Immature natural killer cell (primary cell): ENCODE data around the gene SSH2. TPM values are rescaled to one million over a fixed set of nuclear protein-coding genes. Genes with fewer than 3 reads are reported as not detected.
A peak's percentile ranks its signal among the peaks of the same experiment; 100 is the strongest.

Source experiments
- DNase-seq, 3 donors: peaks; one replicate each; pipeline ENCODE4 v3.0.0; 2022; ENCODE audit warnings: mixed read lengths in 1 of 3
- H3K27ac Mint-ChIP-seq, 6 donors: one replicate each; pipeline ENCODE4 v1.8.0; 2020; ENCODE audit warnings: mixed read lengths in 6 of 6, mild to moderate bottlenecking in 5 of 6, inconsistent platforms in 4 of 6, moderate library complexity in 3 of 6
- H3K27me3 Mint-ChIP-seq, 3 donors: one replicate each; pipeline ENCODE4 v1.8.0; 2020 to 2021; ENCODE audit warnings: low read depth in 3 of 3, mild to moderate bottlenecking in 3 of 3, mixed read lengths in 3 of 3, moderate library complexity in 3 of 3, inconsistent platforms in 1 of 3
- H3K36me3 Mint-ChIP-seq, 3 donors: one replicate each; pipeline ENCODE4 v1.8.0; 2020; ENCODE audit warnings: mixed read lengths in 3 of 3, inconsistent platforms in 2 of 3, mild to moderate bottlenecking in 2 of 3
- H3K4me1 Mint-ChIP-seq, 2 donors: one replicate each; pipeline ENCODE4 v1.8.0; 2020; ENCODE audit warnings: inconsistent platforms in 2 of 2, mild to moderate bottlenecking in 2 of 2, mixed read lengths in 2 of 2, moderate library complexity in 1 of 2
- H3K4me3 Mint-ChIP-seq, 5 donors: one replicate each; pipeline ENCODE4 v1.8.0; 2020; ENCODE audit warnings: mild to moderate bottlenecking in 5 of 5, mixed read lengths in 5 of 5, inconsistent platforms in 3 of 5, moderate library complexity in 3 of 5
- H3K9me3 Mint-ChIP-seq, 6 donors: one replicate each; pipeline ENCODE4 v1.8.0; 2020; ENCODE audit warnings: mild to moderate bottlenecking in 6 of 6, mixed read lengths in 6 of 6, inconsistent platforms in 4 of 6, moderate library complexity in 3 of 6
- polyA plus RNA-seq, 3 donors: library from polyadenylated mRNA; unstranded; fragments of 300-500 nt; fragmentation: Illumina TruSeq; gene quantifications; one replicate each; pipeline ENCODE4 v1.2.3, GENCODE V29; 2021

Gene SSH2
- polyA plus RNA-seq, 3 donors from 2014 or later, result 24.2 to 61.5 (median 25.3) TPM

DNA sequence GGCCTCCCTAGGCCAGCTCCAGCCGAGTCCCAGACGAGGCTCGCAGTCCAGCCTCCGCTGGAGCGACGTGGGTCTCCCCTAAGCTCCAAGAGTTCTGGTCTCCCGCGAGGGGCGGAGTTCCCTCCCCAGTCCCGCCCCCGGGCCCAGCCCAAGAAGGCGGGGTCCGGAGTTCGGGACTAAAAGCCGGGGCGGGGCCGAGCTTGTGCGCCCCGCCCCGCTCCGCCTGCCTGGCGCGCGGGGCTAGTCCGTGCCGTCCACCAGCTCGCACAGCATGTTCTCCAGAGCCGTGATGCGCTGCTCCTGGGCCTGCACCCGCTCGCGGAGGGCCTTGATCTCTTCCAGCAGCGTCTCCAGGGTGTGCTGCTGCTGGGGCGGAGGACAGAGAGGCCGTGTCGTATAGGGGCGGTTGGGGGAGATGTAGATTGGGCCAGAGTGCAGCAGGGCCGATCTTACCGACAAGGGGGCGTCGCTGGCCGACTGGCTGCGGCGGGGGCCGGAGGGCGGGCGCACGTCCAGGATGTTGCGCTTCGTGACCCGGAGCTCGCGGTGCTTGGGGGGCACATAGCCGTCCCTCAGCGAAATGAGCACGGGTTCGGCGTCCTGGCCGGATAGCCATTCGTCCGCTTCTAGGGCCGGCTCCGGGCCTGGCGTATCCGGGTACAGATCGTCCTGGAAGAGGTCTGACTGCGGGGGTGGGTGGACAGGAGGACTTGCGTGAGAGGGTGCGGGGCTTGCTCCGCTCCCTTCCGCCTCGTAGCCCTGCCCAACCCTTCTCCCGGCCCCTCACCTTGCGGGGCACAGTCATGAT, 314.3 kb downstream of the SSH2 start:
- peak overlapping the region; percentile 90 to 96 (median 92) for H3K4me3 Mint-ChIP-seq
- H3K4me1 Mint-ChIP-seq, result peaks cover 41% of the 10 kb centered on the region in 2 donors
- peaks cover 3 to 6% (median 4%) of the 10 kb centered on the region in 3 donors for H3K27me3 Mint-ChIP-seq
- H3K27ac Mint-ChIP-seq, result peak overlapping the region; percentile 81 to 95 (median 92)
- H3K9me3 Mint-ChIP-seq, result no peaks in the 10 kb centered on the region
- H3K36me3 Mint-ChIP-seq, result no peaks in the 10 kb centered on the region
- DNase-seq, result peak; percentile 83 to 88 (median 86)

- Mint-ChIP-seq H3K4me1 (peaks cover 41 to 44% of the 10 kb centered on the region in 2 donors), H3K4me3 (peak overlapping the region; percentile 90 to 96 (median 92)), H3K36me3 (no peaks in the 10 kb centered on the region), H3K27ac (peak overlapping the region; percentile 81 to 95 (median 92)), H3K27me3 (peaks cover 3 to 6% (median 4%) of the 10 kb centered on the region in 3 donors), H3K9me3 (no peaks in the 10 kb centered on the region)
- DNase-seq, result peak; percentile 80 to 87 (median 86)
Measured at GRCh38 chr17:29615048-29615385, 315.0 kb downstream of the SSH2 start.

GRCh38 chr17:29614349-29615047, 315.5 kb downstream of the SSH2 start:
- peak overlapping the region; percentile 81 to 95 (median 92) for H3K27ac Mint-ChIP-seq
- H3K4me1 Mint-ChIP-seq, result peaks cover 45 to 46% of the 10 kb centered on the region in 2 donors
- H3K4me3 Mint-ChIP-seq, result peak overlapping the region; percentile 90 to 96 (median 92)
- peaks cover 2 to 6% (median 4%) of the 10 kb centered on the region in 3 donors for H3K27me3 Mint-ChIP-seq
- H3K36me3 Mint-ChIP-seq, result no peaks in the 10 kb centered on the region
- no peaks in the 10 kb centered on the region for H3K9me3 Mint-ChIP-seq
- no peak for DNase-seq

GRCh38 chr17:29613856-29614255, 316.2 kb downstream of the SSH2 start:
- no peak for DNase-seq
- Mint-ChIP-seq H3K9me3 (no peaks in the 10 kb centered on the region), H3K27ac (peak overlapping the region in 1 of 6 donors; percentile 40), H3K4me1 (peaks cover 50 to 52% of the 10 kb centered on the region in 2 donors), H3K4me3 (peak overlapping the region; percentile 74 to 93 (median 77)), H3K36me3 (no peaks in the 10 kb centered on the region), H3K27me3 (peaks cover 3 to 4% (median 4%) of the 10 kb centered on the region in 3 donors)

DNA sequence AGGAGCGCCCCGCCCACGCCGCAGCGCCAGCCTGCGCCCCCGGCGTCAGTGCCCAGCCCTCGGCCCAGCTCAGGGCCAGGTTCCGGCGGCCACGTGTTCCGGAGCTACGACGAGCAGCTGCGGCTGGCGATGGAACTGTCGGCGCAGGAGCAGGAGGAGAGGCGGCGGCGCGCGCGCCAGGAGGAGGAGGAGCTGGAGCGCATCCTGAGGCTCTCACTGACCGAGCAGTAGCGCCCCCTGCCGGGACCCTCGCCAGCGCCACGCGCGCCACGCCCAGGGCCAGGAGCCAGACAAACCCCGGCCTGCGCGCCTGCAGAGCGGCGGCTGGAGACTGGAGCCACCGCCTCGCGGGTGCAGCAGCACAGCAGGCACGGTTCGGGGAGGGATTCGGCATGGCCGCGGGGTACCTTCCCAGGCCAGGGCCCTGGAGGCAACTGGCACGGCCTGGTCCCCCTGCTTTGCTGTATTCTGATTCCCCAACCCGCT, 316.6 kb downstream of the SSH2 start:
- peak overlapping the region in 3 of 5 donors; percentile 49 to 77 (median 74) for H3K4me3 Mint-ChIP-seq
- peak overlapping the region in 1 of 6 donors; percentile 40 for H3K27ac Mint-ChIP-seq
- DNase-seq, result peak; percentile 85 to 88 (median 87)
- peaks cover 54 to 56% of the 10 kb centered on the region in 2 donors for H3K4me1 Mint-ChIP-seq
- peaks cover 3 to 5% (median 4%) of the 10 kb centered on the region in 3 donors for H3K27me3 Mint-ChIP-seq
- H3K36me3 Mint-ChIP-seq, result no peaks in the 10 kb centered on the region
- no peaks in the 10 kb centered on the region for H3K9me3 Mint-ChIP-seq

GRCh38 chr17:29612404-29613280, 317.4 kb downstream of the SSH2 start:
- Mint-ChIP-seq H3K9me3 (no peaks in the 10 kb centered on the region), H3K27me3 (peaks cover 3 to 5% (median 5%) of the 10 kb centered on the region in 3 donors), H3K4me1 (peaks cover 54 to 59% of the 10 kb centered on the region in 2 donors), H3K36me3 (no peaks in the 10 kb centered on the region), H3K27ac (no peak overlapping the region), H3K4me3 (peak overlapping the region in 2 of 5 donors; percentile 54 to 70)
- no peak for DNase-seq

- H3K27ac Mint-ChIP-seq, result no peak overlapping the region
- DNase-seq, result no peak
- H3K36me3 Mint-ChIP-seq, result no peaks in the 10 kb centered on the region
- H3K27me3 Mint-ChIP-seq, result peaks cover 1 to 5% (median 3%) of the 10 kb centered on the region in 3 donors
- H3K9me3 Mint-ChIP-seq, result no peaks in the 10 kb centered on the region
- peaks cover 48 to 53% of the 10 kb centered on the region in 2 donors for H3K4me1 Mint-ChIP-seq
- peak overlapping the region in 1 of 5 donors; percentile 7 for H3K4me3 Mint-ChIP-seq
Measured at GRCh38 chr17:29612094-29612403, 318.0 kb downstream of the SSH2 start.

GRCh38 chr17:29611351-29612093, 318.5 kb downstream of the SSH2 start:
- H3K4me3 Mint-ChIP-seq, result peak overlapping the region in 3 of 5 donors; percentile 7 to 21 (median 18)
- DNase-seq, result no peak
- H3K9me3 Mint-ChIP-seq, result no peaks in the 10 kb centered on the region
- peaks cover 1 to 5% (median 3%) of the 10 kb centered on the region in 3 donors for H3K27me3 Mint-ChIP-seq
- H3K4me1 Mint-ChIP-seq, result peaks cover 43 to 48% of the 10 kb centered on the region in 2 donors
- H3K36me3 Mint-ChIP-seq, result no peaks in the 10 kb centered on the region
- no peak overlapping the region for H3K27ac Mint-ChIP-seq

GRCh38 chr17:29610395-29610794, 319.6 kb downstream of the SSH2 start:
- H3K27ac Mint-ChIP-seq, result peak overlapping the region in 2 of 6 donors; percentile 36 to 67
- H3K27me3 Mint-ChIP-seq, result peaks cover 1 to 3% (median 1%) of the 10 kb centered on the region in 3 donors
- H3K9me3 Mint-ChIP-seq, result no peaks in the 10 kb centered on the region
- no peaks in the 10 kb centered on the region for H3K36me3 Mint-ChIP-seq
- H3K4me3 Mint-ChIP-seq, result no peak overlapping the region
- peaks cover 33 to 37% of the 10 kb centered on the region in 2 donors for H3K4me1 Mint-ChIP-seq
- no peak for DNase-seq

- Mint-ChIP-seq H3K36me3 (no peaks in the 10 kb centered on the region), H3K9me3 (no peaks in the 10 kb centered on the region), H3K4me3 (peak overlapping the region in 1 of 5 donors; percentile 38), H3K27me3 (peaks cover 1 to 3% (median 3%) of the 10 kb centered on the region in 3 donors), H3K27ac (peak overlapping the region in 1 of 6 donors; percentile 18), H3K4me1 (peaks cover 19 to 23% of the 10 kb centered on the region in 2 donors)
- peak; percentile 40 to 48 (median 46) for DNase-seq
Measured at GRCh38 chr17:29608986-29609385, 321.0 kb downstream of the SSH2 start.

DNA sequence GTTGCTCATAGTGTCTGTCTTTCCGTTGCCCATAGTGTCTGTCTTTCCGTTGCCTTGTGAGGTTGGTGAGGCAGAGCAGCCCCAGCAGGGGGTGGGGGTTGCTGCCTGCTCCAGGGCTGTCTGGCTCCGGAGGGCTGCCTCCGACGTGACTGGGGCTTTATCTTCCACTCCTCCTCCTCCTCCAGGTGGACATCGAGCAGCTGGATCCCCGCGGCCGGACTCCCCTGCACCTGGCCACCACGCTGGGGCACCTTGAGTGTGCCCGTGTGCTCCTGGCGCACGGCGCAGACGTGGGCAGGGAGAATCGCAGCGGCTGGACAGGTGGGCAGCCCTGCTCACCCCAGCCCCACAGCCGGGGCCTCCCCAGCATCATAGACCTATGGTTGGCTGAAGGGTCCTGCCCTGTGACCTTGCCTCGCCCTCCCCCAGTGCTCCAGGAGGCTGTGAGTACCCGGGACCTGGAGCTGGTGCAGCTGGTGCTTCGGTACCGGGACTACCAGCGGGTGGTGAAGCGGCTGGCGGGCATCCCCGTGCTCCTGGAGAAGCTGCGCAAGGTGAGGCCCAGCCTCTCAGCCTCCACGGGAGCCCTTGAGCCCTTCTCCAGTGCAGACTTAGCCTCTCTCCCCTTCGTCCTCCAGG, 322.4 kb downstream of the SSH2 start:
- Mint-ChIP-seq H3K27ac (peak overlapping the region in 1 of 6 donors; percentile 46), H3K4me1 (peaks cover 15 to 18% of the 10 kb centered on the region in 2 donors), H3K36me3 (no peaks in the 10 kb centered on the region), H3K4me3 (no peak overlapping the region), H3K27me3 (peaks cover 1 to 3% (median 3%) of the 10 kb centered on the region in 3 donors), H3K9me3 (no peaks in the 10 kb centered on the region)
- no peak for DNase-seq

GRCh38 chr17:29603109-29603674, 326.8 kb downstream of the SSH2 start:
- Mint-ChIP-seq H3K4me3 (no peak overlapping the region), H3K4me1 (peaks cover 0 to 1% of the 10 kb centered on the region in 2 donors), H3K36me3 (no peaks in the 10 kb centered on the region), H3K27me3 (peaks cover 0 to 2% (median 1%) of the 10 kb centered on the region in 3 donors), H3K27ac (no peak overlapping the region), H3K9me3 (no peaks in the 10 kb centered on the region)
- DNase-seq, result no peak
